ENCODE results near the gene TCEAL4. TPM values are rescaled to one million over a fixed set of nuclear protein-coding genes. Genes with fewer than 3 reads are reported as not detected.
A peak's percentile ranks its signal among the peaks of the same experiment; 100 is the strongest.

TCEAL4 gene
- total RNA-seq, 1 experiment from 2014 or later = 29.8 TPM

GRCh38 chrX:103539695-103540094 lies 45.6 kb upstream of the TCEAL4 start:
- ChIA-PET POLR2A (ENCODE audit: unreplicated experiment) (interaction anchor here (0.5 to 0.6 kb wide), 2 partner anchors 147 to 618 kb away, joined by 3 read pairs; no protein-coding TSS in a partner anchor), CTCF (interaction anchor here (0.7 to 1.5 kb wide), 2 partner anchors 90 to 254 kb away, joined by 3 to 4 read pairs; no protein-coding TSS in a partner anchor)
- Histone ChIP-seq H3K4me2 (ENCODE audit: low read length) (peak overlapping the region; percentile 37), H3K27me3 (ENCODE audit: low read length) (no peaks in the 10 kb centered on the region), H2AFZ (ENCODE audit: low read length) (no peak overlapping the region), H3K79me2 (ENCODE audit: low read length) (no peaks in the 10 kb centered on the region), H3K4me3 (ENCODE audit: low read length) (no peak overlapping the region), H3K36me3 (ENCODE audit: low read depth, low read length) (no peaks in the 10 kb centered on the region), H3K9me3 (ENCODE audit: low read length) (no peaks in the 10 kb centered on the region), H3K4me1 (ENCODE audit: insufficient read depth, low read length) (peaks cover 23% of the 10 kb centered on the region), H4K20me1 (ENCODE audit: low read length) (no peaks in the 10 kb centered on the region), H3F3A (ENCODE audit: low read length, unreplicated experiment) (no peaks in the 10 kb centered on the region), H3K9me2 (replicated peaks; ENCODE audit: low read length) (no peaks in the 10 kb centered on the region), H3K9ac (ENCODE audit: low read length) (no peak overlapping the region), H3K27ac (ENCODE audit: low read length) (peak overlapping the region; percentile 54)
- no peak for TF ChIP-seq CTCF (conservative IDR thresholded peaks at IDR 0.05; ENCODE audit: low read depth, low read length)
- no peak for TF ChIP-seq EZH2phosphoT487 (IDR thresholded peaks at IDR 0.05; ENCODE audit: borderline replicate concordance, low read length)
- no peak for TF ChIP-seq EZH2 (IDR thresholded peaks at IDR 0.05; ENCODE audit: low read length, unreplicated experiment)
- peak; percentile 56 for DNase-seq
- BruUV-seq (replicated peaks) = no TSS peak
- intact Hi-C loops (cut with micrococcal nuclease) = no loop called here
- ATAC-seq = peak; percentile 79

- Histone ChIP-seq H3K9me2 (replicated peaks; ENCODE audit: low read length) (no peaks in the 10 kb centered on the region), H3K4me2 (ENCODE audit: low read length) (peak overlapping the region; percentile 37), H3K27me3 (ENCODE audit: low read length) (no peaks in the 10 kb centered on the region), H3K79me2 (ENCODE audit: low read length) (no peaks in the 10 kb centered on the region), H3K27ac (ENCODE audit: low read length) (peak overlapping the region; percentile 54), H3F3A (ENCODE audit: low read length, unreplicated experiment) (no peaks in the 10 kb centered on the region), H3K9ac (ENCODE audit: low read length) (no peak overlapping the region), H2AFZ (ENCODE audit: low read length) (no peak overlapping the region), H3K4me1 (ENCODE audit: insufficient read depth, low read length) (peaks cover 23% of the 10 kb centered on the region), H4K20me1 (ENCODE audit: low read length) (no peaks in the 10 kb centered on the region), H3K36me3 (ENCODE audit: low read depth, low read length) (no peaks in the 10 kb centered on the region), H3K9me3 (ENCODE audit: low read length) (no peaks in the 10 kb centered on the region), H3K4me3 (ENCODE audit: low read length) (no peak overlapping the region)
- TF ChIP-seq EZH2phosphoT487 (IDR thresholded peaks at IDR 0.05; ENCODE audit: borderline replicate concordance, low read length) = no peak
- no peak for TF ChIP-seq CTCF (conservative IDR thresholded peaks at IDR 0.05; ENCODE audit: low read depth, low read length)
- TF ChIP-seq EZH2 (IDR thresholded peaks at IDR 0.05; ENCODE audit: low read length, unreplicated experiment) = no peak
- ChIA-PET POLR2A (ENCODE audit: unreplicated experiment) (interaction anchor here (0.6 kb wide), 1 partner anchor 617 kb away, joined by 3 read pairs; no protein-coding TSS in a partner anchor), CTCF (interaction anchor here (1.5 kb wide), 1 partner anchor 90 kb away, joined by 4 read pairs; no protein-coding TSS in a partner anchor)
- DNase-seq (peak; percentile 51), ATAC-seq (peak; percentile 75)
- intact Hi-C loops (cut with micrococcal nuclease) = no loop called here
- no TSS peak for BruUV-seq (replicated peaks)
Observed at GRCh38 chrX:103540145-103540544, 45.2 kb upstream of the TCEAL4 start.

- CTCF ChIA-PET = interaction anchor here (0.5 kb wide), 1 partner anchor 80 kb away, joined by 3 read pairs; no protein-coding TSS in a partner anchor
- DNase-seq (no peak), ATAC-seq (peak; percentile 18)
- Histone ChIP-seq H3K79me2 (ENCODE audit: low read length) (no peaks in the 10 kb centered on the region), H3K36me3 (ENCODE audit: low read depth, low read length) (no peaks in the 10 kb centered on the region), H3K4me1 (ENCODE audit: insufficient read depth, low read length) (peaks cover 9% of the 10 kb centered on the region; the same call in 1 of the 2 replicates), H2AFZ (ENCODE audit: low read length) (no peak overlapping the region), H3K4me3 (ENCODE audit: low read length) (no peak overlapping the region), H3F3A (ENCODE audit: low read length, unreplicated experiment) (no peaks in the 10 kb centered on the region), H3K9ac (ENCODE audit: low read length) (no peak overlapping the region), H3K27ac (ENCODE audit: low read length) (no peak overlapping the region; the same call in 1 of the 2 replicates), H4K20me1 (ENCODE audit: low read length) (no peaks in the 10 kb centered on the region), H3K4me2 (ENCODE audit: low read length) (0 out of 2 replicates have a peak overlapping the region, but pooled peaks have one; percentile 24), H3K9me3 (ENCODE audit: low read length) (no peaks in the 10 kb centered on the region), H3K9me2 (replicated peaks; ENCODE audit: low read length) (no peaks in the 10 kb centered on the region), H3K27me3 (ENCODE audit: low read length) (no peaks in the 10 kb centered on the region)
- no TSS peak for BruUV-seq (replicated peaks)
- POLR2A ChIA-PET (ENCODE audit: unreplicated experiment) = interaction anchor here (0.6 kb wide), 1 partner anchor 16 kb away, joined by 7 read pairs; no protein-coding TSS in a partner anchor
- intact Hi-C loops (cut with micrococcal nuclease) = no loop called here
- TF ChIP-seq EZH2 (IDR thresholded peaks at IDR 0.05; ENCODE audit: low read length, unreplicated experiment) = no peak
- no peak for TF ChIP-seq CTCF (conservative IDR thresholded peaks at IDR 0.05; ENCODE audit: low read depth, low read length)
- no peak for TF ChIP-seq EZH2phosphoT487 (IDR thresholded peaks at IDR 0.05; ENCODE audit: borderline replicate concordance, low read length)
Observed at GRCh38 chrX:103549916-103550315, 35.4 kb upstream of the TCEAL4 start.

Data from PC-3 (cell line).